ENCODE results near the gene ZNF280A. TPM values are rescaled to one million over a fixed set of nuclear protein-coding genes. Genes with fewer than 3 reads are reported as not detected.

Gene ZNF280A
- total and polyA plus RNA-seq, 2 donors (not counting 3 experiments of a cell fraction or from before 2014, with no cell fraction given) = 0.15 TPM; not detected in 1

- Histone ChIP-seq H3K79me2 (ENCODE audit: control insufficient read depth, insufficient read depth, low read length) (no peaks in the 10 kb centered on the region), H3K4me1 (ENCODE audit: control insufficient read depth, extremely low read depth, insufficient read depth, low read length) (no peaks in the 10 kb centered on the region), H3K27me3 (ENCODE audit: control insufficient read depth in 2 of 2, insufficient read depth in 2 of 2, low read length in 2 of 2) (peaks cover 0 to 5% of the 10 kb centered on the region in 2 experiments), H3K9ac (replicated peaks; ENCODE audit: extremely low read depth, insufficient read depth, low read length) (no peak overlapping the region), H2AFZ (ENCODE audit: low read depth, low read length) (no peak overlapping the region), H3K9me1 (replicated peaks; ENCODE audit: control insufficient read depth, extremely low read depth, insufficient read depth, low read length) (no peaks in the 10 kb centered on the region), H3K4me3 (replicated peaks in 1 of 3; ENCODE audit: insufficient read depth in 1 of 3, low read depth in 1 of 3, low read length in 3 of 3) (no peak overlapping the region), H3K4me2 (ENCODE audit: insufficient read depth, low read length) (no peak overlapping the region), H3K27ac (ENCODE audit: insufficient read depth, low read depth, low read length) (no peak overlapping the region), H3K36me3 (ENCODE audit: control insufficient read depth in 2 of 2, extremely low read depth in 1 of 2, insufficient read depth in 2 of 2, low read length in 2 of 2) (no peaks in the 10 kb centered on the region), H3K9me3 (replicated peaks; ENCODE audit: control insufficient read depth, insufficient read depth, low read length) (no peaks in the 10 kb centered on the region), H4K20me1 (replicated peaks; ENCODE audit: control insufficient read depth, extremely low read depth, insufficient read depth, low read length) (no peaks in the 10 kb centered on the region)
- ChIA-PET POLR2A (no interaction called here), CTCF (no interaction called here)
- dilution Hi-C loops (cut with MboI; ENCODE audit: extremely low pct_ligation_motif_present, low sequenced_read_pairs) (no loop called here), intact Hi-C loops (cut with micrococcal nuclease) (no loop called here)
- TF ChIP-seq FOS (IDR thresholded peaks at IDR 0.05; ENCODE audit: borderline replicate concordance, insufficient read depth, low read length) = no peak
- no peak for TF ChIP-seq JUN (IDR thresholded peaks at IDR 0.05; ENCODE audit: borderline replicate concordance, insufficient read depth, insufficient read length, low read depth)
- no peak for TF ChIP-seq POLR2A (IDR thresholded peaks at IDR 0.05; ENCODE audit: low read depth, low read length)
- no peak for TF ChIP-seq MAX (IDR thresholded peaks at IDR 0.05; ENCODE audit: insufficient read depth, insufficient read length)
- no peak for TF ChIP-seq GATA2 (IDR thresholded peaks at IDR 0.05; ENCODE audit: insufficient read depth, insufficient read length, low read depth, low read length)
- TF ChIP-seq EZH2 (IDR thresholded peaks at IDR 0.05; ENCODE audit: borderline replicate concordance, low read depth, low read length, severe bottlenecking) = no peak
- TF ChIP-seq POLR2AphosphoS5 (IDR thresholded peaks at IDR 0.05; ENCODE audit: insufficient read depth, low read depth, low read length) = no peak
- TF ChIP-seq CTCF (IDR thresholded peaks at IDR 0.05; ENCODE audit: extremely low read depth in 1 of 2, insufficient read depth in 1 of 2, low read depth in 1 of 2, low read length in 2 of 2) = no peak
- TF ChIP-seq MYC (IDR thresholded peaks at IDR 0.05; ENCODE audit: low read depth, low read length) = no peak
- DNase-seq (ENCODE audit: low read depth, low spot score) = no peak
- no TSS peak for BruUV-seq (replicated peaks)
- no peak for FAIRE-seq
Observed at GRCh38 chr22:22526125-22526912, 6.2 kb upstream of the ZNF280A start.
